Breast epithelium (tissue), 3 donors: Measurements from ENCODE around the gene VIL1.

Experiments
- CTCF ChIP-seq, 3 donors: fragments of 450-650 bp; IDR thresholded peaks; one replicate each; pipeline ENCODE4 v1.5.1; 2016 to 2017; ENCODE audit warnings: antibody characterized with exemption in 3 of 3, mild to moderate bottlenecking in 3 of 3, moderate library complexity in 3 of 3
- POLR2A ChIP-seq: fragments of 450-650 bp; IDR thresholded peaks from one replicate; pipeline ENCODE4 v1.6.1; 2016; ENCODE audit warnings: antibody characterized with exemption, mild to moderate bottlenecking, moderate library complexity

- TF ChIP-seq CTCF (IDR thresholded peaks at IDR 0.05) (no peak), POLR2A (no peak)
These were observed 25.1 kb upstream of the VIL1 start for GRCh38 chr2:218393750-218394290.
